A549 treated with Mapracorat at 1 μM for 4 hours (cell line): Measurements from ENCODE around the gene PPFIBP1. TPM values are rescaled to one million over a fixed set of nuclear protein-coding genes. Genes with fewer than 3 reads are reported as not detected.

ENCODE experiments used
- total RNA-seq: library from RNA; stranded (reverse); fragments of 200-300 nt; extraction: Qiagen RNA extraction; gene quantifications from 5 replicates; pipeline ENCODE4 v1.2.3, GENCODE V29; 2022

Gene PPFIBP1
- 19.7 to 28.4 TPM (median 23.1 TPM) in 5 replicates for total RNA-seq

DNA sequence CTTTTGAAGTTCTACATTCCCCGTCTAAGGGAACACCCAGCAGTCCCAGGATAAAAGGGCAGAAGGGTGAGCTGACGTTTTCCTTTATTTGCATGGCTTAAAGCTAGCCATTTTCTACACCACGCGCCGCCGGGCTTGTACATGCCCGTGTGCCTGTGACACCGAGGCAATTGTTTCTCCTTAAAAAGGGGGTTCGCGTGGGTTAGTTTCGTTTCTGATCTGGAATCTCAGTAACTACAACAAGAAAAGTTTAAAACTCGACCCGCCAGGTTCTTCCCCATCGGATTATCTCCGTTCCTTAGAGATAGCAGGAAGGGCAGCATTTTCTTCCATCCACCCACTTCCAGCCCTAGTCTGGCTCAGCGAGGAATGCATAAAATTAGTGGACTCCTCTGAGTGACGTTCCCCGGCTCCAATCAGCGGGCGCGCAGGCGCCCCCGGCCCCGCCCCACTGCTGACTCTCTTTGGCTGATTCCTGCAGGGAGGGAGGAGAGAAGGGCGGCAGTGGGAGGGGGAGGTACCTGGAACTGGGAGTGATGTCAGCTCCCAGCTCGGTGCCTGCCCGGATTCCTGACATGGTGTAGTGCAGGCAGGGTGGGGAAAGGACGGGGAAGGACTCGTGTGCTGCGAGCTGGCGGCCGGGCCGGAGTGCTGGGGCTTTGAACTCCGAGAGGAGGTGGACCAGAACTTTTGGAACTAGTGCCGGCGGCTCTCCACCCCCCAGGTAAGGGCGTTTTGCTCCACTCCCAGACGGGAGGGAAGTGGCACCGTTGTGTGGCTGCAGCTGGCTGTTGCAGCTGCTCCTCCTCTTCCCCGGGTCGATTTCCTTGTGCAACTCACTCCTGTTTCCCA, at the start of gene PPFIBP1:
TSS of gene PPFIBP1 (plus strand) at position 565 of the 852 bp plus-strand sequence. CDS start 109,191 bp downstream, outside the sequence.

DNA sequence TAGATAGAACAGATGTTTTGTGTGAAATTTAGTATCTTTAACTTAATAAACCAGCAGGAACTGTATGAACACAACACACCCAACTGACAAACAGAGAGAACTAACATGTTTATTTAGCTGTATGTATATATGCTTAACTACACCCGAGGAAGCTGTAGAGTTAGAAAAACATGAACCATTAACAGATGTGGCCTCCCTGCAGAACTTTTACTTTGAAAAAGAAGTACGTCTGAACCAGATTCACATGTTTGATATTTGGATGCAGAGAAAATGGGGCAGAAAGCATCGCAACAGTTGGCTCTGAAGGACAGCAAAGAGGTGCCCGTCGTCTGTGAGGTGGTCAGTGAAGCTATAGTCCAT, 172.3 kb downstream of the PPFIBP1 start, which contains the start of gene REP15:
TSS of gene REP15 (plus strand) at position 155 of the 360 bp plus-strand sequence. CDS start at position 271, 116 bp downstream.

DNA sequence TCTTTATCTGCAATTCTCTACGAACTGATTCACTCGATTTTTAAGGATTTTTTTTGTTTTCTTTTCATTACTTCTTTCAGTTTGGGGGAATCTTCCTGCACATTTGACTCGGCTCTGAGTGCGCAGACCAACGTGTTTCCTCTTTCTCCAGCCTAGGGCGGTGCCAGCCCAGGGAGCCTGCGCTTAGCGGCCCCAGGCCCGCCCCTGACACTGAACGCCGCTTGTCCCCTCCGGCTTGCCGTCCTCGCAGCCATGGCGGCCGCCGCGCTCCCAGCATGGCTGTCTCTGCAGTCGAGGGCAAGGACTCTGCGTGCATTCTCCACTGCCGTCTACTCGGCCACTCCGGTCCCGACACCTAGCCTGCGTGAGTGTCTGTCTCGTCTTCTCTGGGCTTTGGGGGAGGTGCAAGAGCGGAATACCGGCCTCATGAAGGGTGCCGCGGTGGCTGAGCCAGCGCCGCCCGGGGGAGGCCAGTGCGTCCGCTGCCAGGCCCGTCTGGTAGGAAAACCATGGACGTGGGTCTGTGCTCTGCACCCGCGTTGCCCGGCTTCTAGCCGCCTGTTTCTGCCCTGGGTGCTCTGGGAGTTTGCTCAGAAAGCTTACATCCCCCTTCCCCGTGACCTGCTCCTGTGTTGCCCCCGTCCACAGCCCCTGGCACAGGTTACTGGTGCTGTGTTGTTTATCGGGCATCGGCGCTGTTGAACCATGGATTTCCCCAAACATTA, 186.7 kb downstream of the PPFIBP1 start, which contains the start of gene MRPS35:
TSS of gene MRPS35 (plus strand) at position 241 of the 725 bp plus-strand sequence. CDS start at position 253, 12 bp downstream.

Other genes starting within 250 kb of the PPFIBP1 start
- 13.8 to 17.8 TPM (median 16.1 TPM) in 5 replicates for gene BMAL2, start 191.4 kb upstream of the PPFIBP1 start, total RNA-seq
- 0.17 to 0.69 TPM (median 0.26 TPM) in 3 of 5 replicates, not detected in the others for gene SMCO2, start 77.5 kb upstream of the PPFIBP1 start, total RNA-seq
- gene REP15, start 172.2 kb downstream of the PPFIBP1 start, total RNA-seq, result 0.22 to 0.39 TPM (median 0.32 TPM) in 4 of 5 replicates, not detected in the other
- 85.6 to 98.3 TPM (median 91.2 TPM) in 5 replicates for gene MRPS35, start 186.6 kb downstream of the PPFIBP1 start, total RNA-seq